Loucy (cell line): ENCODE measurements around the gene ZNF423.

ENCODE experiments used
- EZH2phosphoT487 ChIP-seq: fragments of 200-600 bp; IDR thresholded peaks from 2 replicates; pipeline ENCODE4 v1.6.1; 2018; ENCODE audit warnings: antibody characterized with exemption, mild to moderate bottlenecking, moderate library complexity, borderline replicate concordance
- TF ChIP-seq, protein P1 (sequence below): fragments of 200-600 bp; sonication (generic); conservative IDR thresholded peaks from 2 replicates; pipeline ENCODE4 v1.5.1; 2014; ENCODE audit warnings: mild to moderate bottlenecking, antibody characterized with exemption, low read length

DNA sequence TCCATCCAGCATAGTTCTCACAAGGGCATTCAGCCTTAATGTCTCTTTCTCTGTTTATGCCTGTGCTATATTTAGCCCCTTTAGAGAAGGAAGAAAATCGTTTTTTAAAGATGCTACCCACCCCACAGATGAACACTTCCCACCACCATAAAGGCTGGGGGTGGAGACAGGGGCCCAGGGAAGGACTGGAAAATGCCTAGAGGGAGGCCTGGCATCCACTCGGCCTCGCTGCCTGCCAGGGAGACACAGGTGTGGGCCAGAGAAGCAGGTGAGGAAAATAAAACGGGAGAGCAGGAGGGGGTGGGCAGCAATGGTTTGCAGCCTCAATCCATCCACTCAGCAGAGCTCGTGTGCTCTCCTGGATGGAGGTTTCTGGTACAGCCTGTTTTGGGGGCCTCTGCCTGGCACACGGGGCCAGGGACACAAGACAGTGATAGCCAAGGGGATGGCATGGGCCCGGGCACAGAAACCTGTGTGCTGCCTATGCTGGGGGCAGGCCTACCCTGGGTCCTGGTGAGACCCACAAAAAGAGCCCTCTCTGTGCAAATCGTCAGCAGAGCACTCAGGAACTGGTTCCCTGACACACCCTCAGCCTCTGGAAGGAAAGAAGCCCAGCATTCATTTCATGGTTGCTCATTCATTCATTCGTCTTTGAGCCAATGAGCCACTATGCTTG lies 360.9 kb downstream of the ZNF423 start:
- TF ChIP-seq, protein P1, sequence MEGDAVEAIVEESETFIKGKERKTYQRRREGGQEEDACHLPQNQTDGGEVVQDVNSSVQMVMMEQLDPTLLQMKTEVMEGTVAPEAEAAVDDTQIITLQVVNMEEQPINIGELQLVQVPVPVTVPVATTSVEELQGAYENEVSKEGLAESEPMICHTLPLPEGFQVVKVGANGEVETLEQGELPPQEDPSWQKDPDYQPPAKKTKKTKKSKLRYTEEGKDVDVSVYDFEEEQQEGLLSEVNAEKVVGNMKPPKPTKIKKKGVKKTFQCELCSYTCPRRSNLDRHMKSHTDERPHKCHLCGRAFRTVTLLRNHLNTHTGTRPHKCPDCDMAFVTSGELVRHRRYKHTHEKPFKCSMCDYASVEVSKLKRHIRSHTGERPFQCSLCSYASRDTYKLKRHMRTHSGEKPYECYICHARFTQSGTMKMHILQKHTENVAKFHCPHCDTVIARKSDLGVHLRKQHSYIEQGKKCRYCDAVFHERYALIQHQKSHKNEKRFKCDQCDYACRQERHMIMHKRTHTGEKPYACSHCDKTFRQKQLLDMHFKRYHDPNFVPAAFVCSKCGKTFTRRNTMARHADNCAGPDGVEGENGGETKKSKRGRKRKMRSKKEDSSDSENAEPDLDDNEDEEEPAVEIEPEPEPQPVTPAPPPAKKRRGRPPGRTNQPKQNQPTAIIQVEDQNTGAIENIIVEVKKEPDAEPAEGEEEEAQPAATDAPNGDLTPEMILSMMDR: no peak
- TF ChIP-seq EZH2phosphoT487: no peak
